Ascending aorta (tissue), 2 donors: ENCODE measurements around the gene CNOT8. TPM values are rescaled to one million over a fixed set of nuclear protein-coding genes. Genes with fewer than 3 reads are reported as not detected.

ENCODE experiments used
- DNase-seq, 2 donors: peaks; one replicate each; pipeline ENCODE4 v3.0.0-alpha.2; 2019; ENCODE audit warnings: low spot score in 2 of 2
- H3K27ac ChIP-seq, 2 donors: fragments of 200-600 bp; sonication (generic); one replicate each; pipeline ENCODE4 v1.5.1; 2016 to 2017; ENCODE audit warnings: mild to moderate bottlenecking in 1 of 2
- H3K27me3 ChIP-seq: fragments of 200-600 bp; sonication (generic); one replicate; pipeline ENCODE4 v1.5.1; 2017
- H3K36me3 ChIP-seq, 2 donors: fragments of 200-600 bp; sonication (generic); one replicate each; pipeline ENCODE4 v1.5.1; 2016
- H3K4me1 ChIP-seq, 2 donors: fragments of 200-600 bp; sonication (generic); one replicate each; pipeline ENCODE4 v1.5.1; 2016 to 2017; ENCODE audit warnings: mild to moderate bottlenecking in 1 of 2
- H3K4me3 ChIP-seq, 2 donors: fragments of 200-600 bp; sonication (generic); one replicate each; pipeline ENCODE4 v1.5.1; 2016 to 2017; ENCODE audit warnings: mild to moderate bottlenecking in 1 of 2
- H3K9me3 ChIP-seq, 2 donors: fragments of 200-600 bp; sonication (generic); one replicate each; pipeline ENCODE4 v1.5.1; 2016
- intact Hi-C: fragments of 100-400 bp; cut with DNase I; formaldehyde crosslinking; loops from one replicate; pipeline ENCODE4 v1.15.1; 2023
- total RNA-seq: library from RNA; depleted of rRNA; stranded (reverse); fragments of >200 nt; gene quantifications from one replicate; pipeline ENCODE4 v1.1.0, GENCODE V29; 2016
- TF ChIP-seq, protein P1 (sequence below), 3 experiments: fragments of 200-600 bp in 2 of 3; fragments of 450-650 bp in 1 of 3; sonication (generic) in 2 of 3; IDR thresholded peaks; one replicate each; pipeline ENCODE4 v1.5.1; 2016 to 2019; ENCODE audit warnings: antibody characterized with exemption in 3 of 3, mild to moderate bottlenecking in 1 of 3, moderate library complexity in 1 of 3

CNOT8 gene
- total RNA-seq, 1 donor from 2014 or later: 32.1 TPM

DNA sequence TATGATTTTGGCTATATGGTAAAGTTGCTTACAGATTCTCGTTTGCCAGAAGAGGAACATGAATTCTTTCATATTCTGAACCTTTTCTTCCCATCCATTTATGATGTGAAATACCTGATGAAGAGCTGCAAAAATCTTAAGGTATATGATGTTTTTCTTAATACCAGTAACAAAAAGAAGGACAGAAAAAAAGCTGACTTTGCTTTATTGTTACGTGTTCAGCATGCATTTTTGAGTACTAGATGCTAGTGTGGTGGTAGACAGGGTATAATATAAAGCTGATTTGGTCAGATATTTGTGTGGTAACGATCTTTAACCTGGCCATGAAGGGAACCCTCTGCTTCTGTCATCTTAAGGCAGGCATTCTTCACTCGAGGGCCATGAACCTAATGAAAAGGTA lies 13.3 kb downstream of the CNOT8 start:
- no peak for DNase-seq
- peak overlapping the region; percentile 54 to 68 for H3K27ac ChIP-seq
- H3K36me3 ChIP-seq: peaks cover 63 to 80% of the 10 kb centered on the region in 2 donors
- H3K4me3 ChIP-seq: no peak overlapping the region
- intact Hi-C loops: no loop called here
- H3K4me1 ChIP-seq: peaks cover 0 to 7% of the 10 kb centered on the region in 2 donors
- H3K9me3 ChIP-seq: no peaks in the 10 kb centered on the region
- TF ChIP-seq, protein P1, sequence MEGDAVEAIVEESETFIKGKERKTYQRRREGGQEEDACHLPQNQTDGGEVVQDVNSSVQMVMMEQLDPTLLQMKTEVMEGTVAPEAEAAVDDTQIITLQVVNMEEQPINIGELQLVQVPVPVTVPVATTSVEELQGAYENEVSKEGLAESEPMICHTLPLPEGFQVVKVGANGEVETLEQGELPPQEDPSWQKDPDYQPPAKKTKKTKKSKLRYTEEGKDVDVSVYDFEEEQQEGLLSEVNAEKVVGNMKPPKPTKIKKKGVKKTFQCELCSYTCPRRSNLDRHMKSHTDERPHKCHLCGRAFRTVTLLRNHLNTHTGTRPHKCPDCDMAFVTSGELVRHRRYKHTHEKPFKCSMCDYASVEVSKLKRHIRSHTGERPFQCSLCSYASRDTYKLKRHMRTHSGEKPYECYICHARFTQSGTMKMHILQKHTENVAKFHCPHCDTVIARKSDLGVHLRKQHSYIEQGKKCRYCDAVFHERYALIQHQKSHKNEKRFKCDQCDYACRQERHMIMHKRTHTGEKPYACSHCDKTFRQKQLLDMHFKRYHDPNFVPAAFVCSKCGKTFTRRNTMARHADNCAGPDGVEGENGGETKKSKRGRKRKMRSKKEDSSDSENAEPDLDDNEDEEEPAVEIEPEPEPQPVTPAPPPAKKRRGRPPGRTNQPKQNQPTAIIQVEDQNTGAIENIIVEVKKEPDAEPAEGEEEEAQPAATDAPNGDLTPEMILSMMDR (IDR thresholded peaks at IDR 0.05): no peak
- H3K27me3 ChIP-seq: no peaks in the 10 kb centered on the region

DNA sequence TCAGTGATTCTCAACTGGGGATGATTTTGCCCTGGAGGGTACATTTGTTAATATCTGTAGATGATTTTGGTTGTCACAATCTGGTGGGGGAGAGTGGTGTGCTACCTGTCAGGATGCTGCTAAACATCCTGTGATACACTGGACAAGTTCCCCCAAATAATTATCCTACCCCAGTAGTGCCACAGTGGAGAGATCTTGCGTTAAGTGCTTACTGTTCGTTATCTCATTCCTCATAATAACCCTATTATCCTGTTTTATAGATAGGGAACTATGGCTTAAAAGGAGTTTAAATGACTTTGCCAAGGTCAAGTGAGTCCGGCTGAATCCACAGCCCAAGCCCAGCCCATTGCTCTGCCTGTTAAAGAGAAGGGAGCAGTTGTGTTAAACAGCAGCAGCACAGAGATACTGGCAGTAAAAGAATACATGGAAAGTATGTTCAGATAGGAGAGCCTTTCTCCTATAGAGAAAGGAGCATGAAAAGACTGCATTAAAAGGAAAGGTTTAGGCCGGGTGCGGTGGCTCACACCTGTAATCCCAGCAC lies 15.4 kb downstream of the CNOT8 start:
- Histone ChIP-seq H3K4me3 (no peak overlapping the region), H3K27ac (peak overlapping the region; percentile 27 to 68), H3K4me1 (peaks cover 0 to 7% of the 10 kb centered on the region in 2 donors), H3K27me3 (no peaks in the 10 kb centered on the region), H3K9me3 (peaks cover 1 to 14% of the 10 kb centered on the region in 2 donors), H3K36me3 (peaks cover 66 to 76% of the 10 kb centered on the region in 2 donors)
- TF ChIP-seq, protein P1 (IDR thresholded peaks at IDR 0.05): no peak
- DNase-seq: peak in 1 of 2 donors; percentile 12
- intact Hi-C loops: no loop called here

- H3K27ac ChIP-seq: no peak overlapping the region
These were observed 20.4 kb downstream of the CNOT8 start for GRCh38 chr5:154878642-154879335.

DNA sequence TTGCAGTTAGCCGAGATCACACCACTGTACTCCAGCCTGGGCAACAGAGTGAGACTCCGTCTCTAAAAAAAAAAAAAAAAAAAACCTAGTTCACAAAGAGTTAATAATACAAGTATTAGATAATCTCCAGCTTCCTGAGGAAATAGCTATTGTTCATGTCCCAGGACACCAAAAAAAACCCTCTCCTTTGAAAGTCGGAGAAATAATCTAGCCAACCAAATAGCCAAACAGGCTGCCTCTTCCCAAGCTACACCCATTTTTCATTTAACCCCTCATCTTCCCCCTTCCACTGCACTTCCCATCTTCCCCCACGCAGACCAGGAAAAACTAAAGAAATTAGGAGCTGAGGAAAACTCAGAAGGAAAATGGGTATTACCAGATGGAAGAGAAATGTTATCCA lies 23.6 kb downstream of the CNOT8 start:
- Histone ChIP-seq H3K9me3 (peaks cover 15 to 41% of the 10 kb centered on the region in 2 donors), H3K4me3 (no peak overlapping the region), H3K27me3 (no peaks in the 10 kb centered on the region), H3K27ac (no peak overlapping the region), H3K36me3 (peaks cover 14 to 60% of the 10 kb centered on the region in 2 donors), H3K4me1 (no peaks in the 10 kb centered on the region)
- DNase-seq: no peak
- intact Hi-C loops: no loop called here
- TF ChIP-seq, protein P1 (IDR thresholded peaks at IDR 0.05): no peak

More at GRCh38 chr5:154878642-154879335, 20.4 kb downstream of the CNOT8 start:
- H3K36me3 ChIP-seq: peaks cover 35 to 63% of the 10 kb centered on the region in 2 donors
- H3K9me3 ChIP-seq: peaks cover 3 to 18% of the 10 kb centered on the region in 2 donors
- TF ChIP-seq, protein P1 (IDR thresholded peaks at IDR 0.05): no peak
- DNase-seq: no peak
- no peaks in the 10 kb centered on the region for H3K4me1 ChIP-seq
- intact Hi-C loops: no loop called here
- H3K4me3 ChIP-seq: no peak overlapping the region
- no peaks in the 10 kb centered on the region for H3K27me3 ChIP-seq

DNA sequence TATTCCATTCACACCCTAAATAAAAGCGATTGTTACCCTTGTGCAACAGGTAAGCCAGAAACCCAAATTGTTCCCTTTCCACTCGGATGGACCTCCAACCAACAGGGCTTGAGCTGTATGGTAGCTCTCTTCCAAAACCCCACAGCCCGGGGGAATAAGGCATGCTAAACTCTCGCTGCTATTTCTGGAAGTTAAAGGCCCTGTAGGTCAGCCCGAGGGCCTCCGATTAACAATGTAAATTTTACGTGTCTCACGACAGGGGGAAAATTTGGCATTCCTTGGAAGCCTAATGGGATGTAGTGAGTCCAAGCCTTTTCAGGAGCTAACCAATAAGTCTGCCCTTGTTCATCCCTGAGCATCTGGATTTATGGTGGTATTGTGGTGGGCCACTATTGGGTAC lies 26.0 kb downstream of the CNOT8 start:
- no peaks in the 10 kb centered on the region for H3K27me3 ChIP-seq
- DNase-seq: no peak
- H3K36me3 ChIP-seq: peaks cover 32 to 68% of the 10 kb centered on the region in 2 donors
- intact Hi-C loops: no loop called here
- peaks cover 12 to 30% of the 10 kb centered on the region in 2 donors for H3K9me3 ChIP-seq
- no peaks in the 10 kb centered on the region for H3K4me1 ChIP-seq
- TF ChIP-seq, protein P1 (IDR thresholded peaks at IDR 0.05): no peak
- H3K27ac ChIP-seq: no peak overlapping the region
- H3K4me3 ChIP-seq: no peak overlapping the region
